Loucy (cell line): Measurements from ENCODE around the gene PCNT.

ENCODE experiments used
- H2AFZ ChIP-seq: fragments of 200-600 bp; sonication (generic); 2 replicates; pipeline ENCODE4 v1.6.0; 2016; ENCODE audit warnings: antibody characterized with exemption, mild to moderate bottlenecking, low read length, moderate library complexity
- H3F3A ChIP-seq: fragments of 200-600 bp; 2 replicates; pipeline ENCODE4 v1.6.0; 2016; ENCODE audit warnings: antibody characterized with exemption, low read depth, mild to moderate bottlenecking
- H3K27me3 ChIP-seq: fragments of 200-600 bp; sonication (generic); 2 replicates; pipeline ENCODE4 v1.6.1; 2014; ENCODE audit warnings: low read length, mild to moderate bottlenecking; ENCODE audit not compliant: insufficient read depth, poor library complexity, severe bottlenecking
- H3K36me3 ChIP-seq: fragments of 200-600 bp; sonication (generic); 2 replicates; pipeline ENCODE4 v1.6.1; 2016; ENCODE audit warnings: low read length; ENCODE audit not compliant: insufficient read depth
- H3K4me1 ChIP-seq: fragments of 200-600 bp; sonication (generic); 2 replicates; pipeline ENCODE4 v1.5.1; 2014; ENCODE audit warnings: low read length, mild to moderate bottlenecking; ENCODE audit not compliant: insufficient read depth, poor library complexity, severe bottlenecking
- H3K4me2 ChIP-seq: fragments of 200-600 bp; sonication (generic); 2 replicates; pipeline ENCODE4 v1.6.0; 2014; ENCODE audit warnings: antibody characterized with exemption, low read length, low read depth, mild to moderate bottlenecking; ENCODE audit not compliant: poor library complexity, severe bottlenecking
- H3K4me3 ChIP-seq: fragments of 200-600 bp; sonication (generic); 2 replicates; pipeline ENCODE4 v1.5.1; 2014; ENCODE audit warnings: low read length, mild to moderate bottlenecking, mixed read lengths; ENCODE audit not compliant: poor library complexity, severe bottlenecking
- H3K79me2 ChIP-seq: fragments of 200-600 bp; sonication (generic); 2 replicates; pipeline ENCODE4 v1.6.1; 2014; ENCODE audit warnings: low read length; ENCODE audit not compliant: insufficient read depth
- H3K9ac ChIP-seq: fragments of 200-600 bp; sonication (generic); 2 replicates; pipeline ENCODE4 v1.6.0; 2014; ENCODE audit warnings: mild to moderate bottlenecking, low read depth, low read length, moderate library complexity; ENCODE audit not compliant: poor library complexity, severe bottlenecking
- H3K9me2 ChIP-seq: fragments of 200-600 bp; sonication (generic); replicated peaks from 2 replicates; pipeline ENCODE4 v1.6.1; 2016; ENCODE audit warnings: low read depth, low read length, mixed read lengths
- H3K9me3 ChIP-seq: fragments of 200-600 bp; sonication (generic); 2 replicates; pipeline ENCODE4 v1.6.1; 2014; ENCODE audit warnings: mild to moderate bottlenecking, antibody characterized with exemption, low read length, low read depth; ENCODE audit not compliant: insufficient read depth
- H4K20me1 ChIP-seq: fragments of 200-600 bp; sonication (generic); 2 replicates; pipeline ENCODE4 v1.6.0; 2014; ENCODE audit warnings: antibody characterized with exemption, low read length, mild to moderate bottlenecking; ENCODE audit not compliant: insufficient read depth, poor library complexity, severe bottlenecking
- CTCF ChIP-seq: fragments of 200-600 bp; sonication (generic); conservative IDR thresholded peaks from 2 replicates; pipeline ENCODE4 v1.5.1; 2014; ENCODE audit warnings: mild to moderate bottlenecking, antibody characterized with exemption, low read length
- EZH2phosphoT487 ChIP-seq: fragments of 200-600 bp; IDR thresholded peaks from 2 replicates; pipeline ENCODE4 v1.6.1; 2018; ENCODE audit warnings: antibody characterized with exemption, mild to moderate bottlenecking, moderate library complexity, borderline replicate concordance

Gene PCNT

GRCh38 chr21:46295996-46296752 lies 27.8 kb upstream of the PCNT start:
- TF ChIP-seq EZH2phosphoT487 (no peak), CTCF (no peak)
- Histone ChIP-seq H2AFZ (no peak overlapping the region), H3K36me3 (peaks cover 21% of the 10 kb centered on the region; the same call in 1 of the 2 replicates), H3K4me1 (peaks cover 19% of the 10 kb centered on the region), H3K9me2 (no peaks in the 10 kb centered on the region), H3K9me3 (no peaks in the 10 kb centered on the region), H3K4me3 (peak overlapping the region; percentile 49), H3F3A (no peaks in the 10 kb centered on the region), H3K4me2 (peak overlapping the region; percentile 48), H3K27me3 (no peaks in the 10 kb centered on the region), H3K9ac (peak overlapping the region; percentile 44), H4K20me1 (no peaks in the 10 kb centered on the region), H3K79me2 (no peaks in the 10 kb centered on the region)

- Histone ChIP-seq H3K9me3 (no peaks in the 10 kb centered on the region), H2AFZ (no peak overlapping the region), H3K36me3 (peaks cover 34% of the 10 kb centered on the region; the same call in 1 of the 2 replicates), H3K4me1 (peaks cover 14% of the 10 kb centered on the region), H3K4me2 (no peak overlapping the region), H3K27me3 (no peaks in the 10 kb centered on the region), H4K20me1 (no peaks in the 10 kb centered on the region), H3K79me2 (no peaks in the 10 kb centered on the region), H3K4me3 (no peak overlapping the region), H3K9ac (no peak overlapping the region), H3K9me2 (no peaks in the 10 kb centered on the region), H3F3A (no peaks in the 10 kb centered on the region)
- TF ChIP-seq EZH2phosphoT487 (no peak), CTCF (no peak)
Observed at GRCh38 chr21:46297338-46298271, 26.4 kb upstream of the PCNT start.

GRCh38 chr21:46299167-46299566 lies 24.8 kb upstream of the PCNT start:
- no peaks in the 10 kb centered on the region for H3K9me2 ChIP-seq
- H3K4me2 ChIP-seq = no peak overlapping the region
- H4K20me1 ChIP-seq = no peaks in the 10 kb centered on the region
- peaks cover 14% of the 10 kb centered on the region for H3K4me1 ChIP-seq
- H2AFZ ChIP-seq = no peak overlapping the region
- H3K9ac ChIP-seq = no peak overlapping the region
- peaks cover 34% of the 10 kb centered on the region; the same call in 1 of the 2 replicates for H3K36me3 ChIP-seq
- H3K27me3 ChIP-seq = no peaks in the 10 kb centered on the region
- H3K4me3 ChIP-seq = no peak overlapping the region
- TF ChIP-seq EZH2phosphoT487 = no peak
- TF ChIP-seq CTCF = no peak
- H3F3A ChIP-seq = no peaks in the 10 kb centered on the region
- no peaks in the 10 kb centered on the region for H3K79me2 ChIP-seq
- no peaks in the 10 kb centered on the region for H3K9me3 ChIP-seq
